GM19238 (cell line): Measurements from ENCODE around the gene MEX3B.
A peak's percentile ranks its signal among the peaks of the same experiment; 100 is the strongest.

Experiments used
- DNase-seq: peaks from one replicate; pipeline ENCODE4 v3.0.0; 2011; ENCODE audit warnings: low spot score; ENCODE audit not compliant: insufficient read length

MEX3B gene

GRCh38 chr15:82045892-82046665 is at the start of gene MEX3B:
Gene MEX3B (minus strand): TSS chr15:82046018. CDS start chr15:82045705, 313 bp downstream.
- DNase-seq, result peak; percentile 77

GRCh38 chr15:82093774-82094211 is 48.0 kb upstream of the MEX3B start:
- no peak for DNase-seq

- DNase-seq, result no peak
These were observed 47.5 kb upstream of the MEX3B start for GRCh38 chr15:82093325-82093724.

GRCh38 chr15:82091636-82092140 is 45.9 kb upstream of the MEX3B start:
- no peak for DNase-seq

DNA sequence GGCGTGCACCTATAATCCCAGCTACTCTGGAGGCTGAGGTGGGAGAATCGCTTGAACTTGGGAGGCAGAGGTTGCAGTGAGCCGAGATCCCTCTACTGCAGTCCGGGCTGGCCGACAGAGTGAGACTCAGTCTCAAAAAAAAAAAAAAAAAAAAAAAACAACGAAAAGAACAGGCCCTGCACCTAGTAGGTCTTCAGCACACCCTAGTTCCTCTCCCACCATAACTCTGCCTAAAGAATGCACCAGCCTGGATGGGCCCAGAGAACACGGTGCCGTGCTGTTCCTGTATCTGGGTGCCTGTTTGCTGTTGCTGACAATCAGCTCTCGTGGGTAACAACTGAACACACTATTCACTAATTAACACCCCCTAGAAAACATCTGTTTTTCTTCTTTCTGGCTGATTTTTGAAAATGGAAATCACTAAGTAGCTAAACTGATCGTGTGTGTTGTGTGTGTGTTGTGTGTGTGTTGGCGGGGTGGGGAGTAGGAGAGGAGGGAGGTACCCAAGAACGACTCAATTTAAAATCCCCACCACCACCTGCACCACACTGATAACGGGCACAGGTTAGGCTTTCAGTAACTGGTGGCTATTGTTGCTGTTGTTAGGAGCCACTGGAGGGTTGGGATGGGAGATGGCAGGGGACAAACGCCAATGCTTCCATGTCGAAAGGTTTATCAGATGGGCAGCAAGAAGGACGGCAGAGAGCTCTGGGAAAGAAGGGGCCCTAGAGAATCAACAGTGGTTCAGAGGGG is 40.6 kb upstream of the MEX3B start:
- no peak for DNase-seq

GRCh38 chr15:82081914-82082762 is 36.3 kb upstream of the MEX3B start:
- no peak for DNase-seq

DNA sequence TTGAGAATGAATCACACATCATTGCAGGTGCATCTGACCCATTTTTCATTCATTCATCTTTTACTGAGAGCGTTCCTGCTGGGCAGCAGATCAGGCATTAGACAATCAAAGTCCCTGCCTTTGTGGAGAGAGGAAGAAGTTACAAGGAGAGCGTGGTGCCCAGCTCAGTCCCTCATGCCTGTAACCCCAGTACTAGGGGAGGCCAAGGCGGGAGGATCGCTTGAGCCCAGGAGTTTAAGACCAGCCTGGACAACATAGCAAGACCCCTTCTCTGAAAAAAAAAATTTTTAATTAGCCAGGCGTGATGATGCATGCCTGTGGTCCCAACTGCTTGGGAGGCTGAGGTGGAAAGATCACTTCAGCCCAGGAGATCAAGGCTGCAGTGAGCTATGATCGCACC is 35.0 kb upstream of the MEX3B start:
- no peak for DNase-seq

- DNase-seq, result no peak
These were observed 33.9 kb upstream of the MEX3B start for GRCh38 chr15:82079736-82080135.

- no peak for DNase-seq
These were observed 28.8 kb upstream of the MEX3B start for GRCh38 chr15:82074610-82075009.

GRCh38 chr15:82072926-82073537 is 27.2 kb upstream of the MEX3B start:
- DNase-seq, result no peak

- DNase-seq, result no peak
These were observed 20.6 kb upstream of the MEX3B start for GRCh38 chr15:82066455-82066854.

DNA sequence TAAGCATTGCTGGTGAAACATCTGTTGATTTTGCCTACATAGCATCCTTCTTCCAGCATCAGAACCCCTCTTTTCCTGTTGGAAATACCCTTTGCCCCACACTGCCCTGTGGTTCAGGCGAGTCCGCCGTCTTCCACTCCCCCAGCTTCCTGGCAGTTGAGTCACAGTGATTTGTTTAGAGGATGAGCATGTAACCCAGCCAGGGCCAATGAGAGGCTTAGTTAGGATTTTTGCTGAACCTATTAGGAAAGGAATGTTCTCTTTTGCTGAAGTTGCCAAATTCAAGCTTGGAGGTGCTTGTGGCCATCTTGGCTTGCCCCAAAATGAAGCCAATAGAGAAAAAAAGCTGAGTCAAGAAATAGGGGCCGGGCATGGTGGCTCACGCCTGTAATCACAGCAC is 19.0 kb upstream of the MEX3B start:
- DNase-seq, result no peak

DNA sequence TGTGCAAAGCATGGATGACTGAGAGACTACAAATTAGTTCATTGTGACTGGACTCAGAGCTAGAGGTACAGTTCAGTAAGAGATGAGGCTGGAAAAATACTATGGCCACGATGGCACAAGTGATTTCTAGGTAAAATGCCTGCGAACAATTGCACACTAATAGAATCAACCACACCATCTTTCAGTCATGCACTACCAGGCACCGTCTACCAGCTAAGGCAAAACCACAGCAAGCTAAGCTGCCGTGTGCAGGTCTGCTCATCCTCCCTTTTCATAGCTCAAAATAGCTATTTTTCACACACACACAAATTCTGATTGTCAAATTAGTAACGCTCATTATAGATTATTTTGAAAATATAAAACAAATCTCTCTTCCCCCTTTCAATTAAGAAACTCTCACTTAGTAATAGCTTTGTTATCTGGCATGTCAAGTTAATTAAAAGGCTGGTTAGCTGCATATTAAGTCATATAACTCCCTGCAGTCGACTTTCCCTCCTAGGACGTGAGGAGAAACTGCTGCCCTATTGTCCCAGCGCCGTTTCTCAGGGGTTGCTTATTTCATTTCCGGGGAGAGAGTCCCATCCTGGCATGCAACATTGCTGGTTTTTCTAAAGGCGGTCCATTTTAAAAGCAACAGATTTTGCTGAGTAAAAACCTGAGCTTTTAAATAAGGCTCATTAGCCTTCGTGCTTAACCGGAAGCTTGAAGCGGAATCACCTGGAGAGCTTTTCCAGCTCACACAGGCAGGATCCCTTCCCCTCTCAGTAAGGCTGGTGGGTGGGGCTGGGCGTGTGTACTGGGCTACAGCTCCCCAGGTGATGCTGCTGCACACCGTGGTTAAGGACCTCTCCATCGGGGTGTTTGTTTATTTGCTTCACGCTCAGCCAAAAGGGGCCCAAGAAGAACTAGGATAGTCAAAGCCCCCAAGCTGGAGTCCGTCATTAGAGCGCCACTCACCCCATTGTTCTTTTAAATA is 16.9 kb upstream of the MEX3B start:
- DNase-seq, result no peak

GRCh38 chr15:82060817-82061216 is 15.0 kb upstream of the MEX3B start:
- DNase-seq, result no peak

DNA sequence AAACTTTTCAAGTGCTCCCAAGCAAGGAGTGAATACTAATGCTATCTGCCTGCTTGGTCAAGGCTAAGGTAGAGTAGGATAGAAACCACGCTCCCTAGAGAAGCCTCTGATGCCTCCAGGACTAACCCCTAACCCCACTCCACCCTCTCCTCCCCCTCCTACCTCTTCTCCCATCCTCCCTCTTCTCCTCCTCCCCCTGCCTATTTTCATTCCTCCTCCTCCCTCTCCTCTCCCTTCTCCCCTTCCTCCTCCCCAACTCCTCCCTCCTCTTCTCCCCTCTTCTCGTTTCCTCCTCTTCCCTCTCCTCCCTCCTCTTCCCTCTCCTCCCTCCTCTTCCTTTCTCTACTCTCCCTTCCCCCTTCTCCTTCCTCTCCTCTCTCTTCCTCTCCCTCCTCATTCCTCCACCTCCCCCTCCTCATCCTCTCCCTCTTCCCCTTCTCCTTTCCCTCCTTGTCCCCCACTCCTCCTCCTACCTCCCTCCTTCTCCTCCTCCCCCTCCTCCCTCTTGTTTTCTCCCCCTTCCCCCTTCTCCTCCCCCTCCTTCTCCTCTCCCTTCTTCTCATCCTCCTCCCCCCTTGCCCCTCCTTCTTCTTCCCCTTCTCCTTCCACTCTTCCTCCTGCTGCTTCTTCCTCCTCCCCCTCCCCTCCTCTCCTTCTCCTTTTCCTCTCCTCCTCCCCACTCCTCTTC is 12.8 kb upstream of the MEX3B start:
- DNase-seq, result no peak

- no peak for DNase-seq
These were observed 12.2 kb upstream of the MEX3B start for GRCh38 chr15:82058026-82058425.

DNA sequence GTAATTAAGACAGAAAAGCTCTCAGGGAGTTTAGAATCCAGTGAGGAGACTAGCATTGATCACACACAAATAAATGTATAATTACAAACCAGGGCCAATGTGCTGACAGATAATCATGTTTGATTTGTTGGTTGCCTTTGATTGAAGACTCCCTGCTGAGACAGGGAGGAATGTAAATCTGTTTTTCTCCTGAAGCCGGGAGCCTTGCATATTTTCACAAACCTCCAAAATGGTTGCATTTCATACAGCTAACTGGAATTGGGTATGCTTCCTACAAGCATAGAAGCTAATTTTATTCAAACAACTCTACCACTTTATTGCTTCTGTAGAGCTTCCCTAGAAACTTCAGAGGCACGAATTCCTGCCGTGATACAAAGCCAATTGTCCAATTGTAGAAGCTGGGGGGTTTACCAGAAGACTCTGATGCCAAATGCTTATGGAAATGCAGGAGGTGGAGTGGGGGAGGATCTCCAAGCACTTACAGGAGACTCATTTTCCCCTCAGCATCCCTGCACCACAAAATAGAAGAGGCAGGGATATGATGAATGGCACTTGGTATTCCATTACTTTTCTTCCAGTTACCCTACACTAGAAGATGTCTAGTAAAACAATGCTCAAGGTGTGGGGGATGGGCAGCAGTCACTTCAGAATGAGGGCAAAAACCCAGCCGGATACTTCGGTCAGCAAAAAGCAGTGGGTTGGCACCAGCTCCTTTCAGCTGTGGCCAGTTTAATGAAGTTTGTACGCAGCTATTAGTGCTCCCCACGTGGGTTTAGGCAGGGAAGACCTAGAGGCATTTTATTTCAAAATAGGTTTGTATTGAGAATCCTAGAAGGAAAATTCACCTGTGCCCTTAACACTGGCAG is 11.4 kb upstream of the MEX3B start:
- no peak for DNase-seq

DNA sequence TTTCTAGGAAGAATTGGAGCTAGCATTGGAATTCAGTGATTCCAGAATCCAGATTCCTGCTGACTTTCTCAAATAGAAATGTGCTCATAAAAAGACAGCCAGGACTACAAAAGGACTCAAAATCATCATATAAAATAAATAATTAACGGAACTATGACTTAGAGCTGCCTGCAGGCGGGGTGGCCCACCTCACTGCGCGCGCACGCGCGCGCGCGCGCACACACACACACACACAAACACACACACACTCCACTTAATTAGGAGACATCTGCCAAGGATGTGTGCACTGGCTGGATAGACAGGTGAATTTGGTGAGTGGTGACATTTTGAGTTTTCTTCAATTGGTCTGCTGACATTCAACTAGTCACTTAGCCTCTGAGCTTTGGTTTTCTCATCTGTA is 6.9 kb upstream of the MEX3B start:
- DNase-seq, result no peak
